HepG2 (cell line): ENCODE results near the gene CAPN9. TPM values are rescaled to one million over a fixed set of nuclear protein-coding genes. Genes with fewer than 3 reads are reported as not detected.

Source experiments
- ARID4A ChIP-seq: sonication (generic); formaldehyde crosslinking; IDR thresholded peaks from 2 replicates; pipeline ENCODE4 v1.5.0; 2020; ENCODE audit warnings: mild to moderate bottlenecking, missing genetic modification reagents, borderline replicate concordance
- IKZF4 ChIP-seq: sonication (generic); formaldehyde crosslinking; IDR thresholded peaks from 2 replicates; pipeline ENCODE4 v1.5.1; 2020; ENCODE audit warnings: borderline replicate concordance, mild to moderate bottlenecking, low read depth, missing genetic modification reagents; ENCODE audit errors: not compliant biosample characterization
- JDP2 ChIP-seq: sonication (generic); formaldehyde crosslinking; IDR thresholded peaks from 2 replicates; pipeline ENCODE4 v1.8.1; 2022; ENCODE audit warnings: missing genetic modification reagents, borderline replicate concordance
- NCOA1 ChIP-seq: sonication (generic); formaldehyde crosslinking; IDR thresholded peaks from 2 replicates; pipeline ENCODE4 v1.9.0; 2021; ENCODE audit warnings: missing genetic modification reagents
- POGZ ChIP-seq: sonication (generic); formaldehyde crosslinking; IDR thresholded peaks from 2 replicates; pipeline ENCODE4 v1.4.0; 2020; ENCODE audit warnings: mild to moderate bottlenecking, missing genetic modification reagents
- PREB ChIP-seq: sonication (generic); formaldehyde crosslinking; IDR thresholded peaks from 2 replicates; pipeline ENCODE4 v1.4.0; 2020; ENCODE audit warnings: missing genetic modification reagents
- RNF2 ChIP-seq: fragments of 450-650 bp; conservative IDR thresholded peaks from 2 replicates; pipeline ENCODE4 v1.6.1; 2016; ENCODE audit warnings: low read depth
- SAFB2 ChIP-seq: sonication (generic); formaldehyde crosslinking; IDR thresholded peaks from 2 replicates; pipeline ENCODE4 v1.5.1; 2020; ENCODE audit warnings: missing genetic modification reagents, low read depth, mild to moderate bottlenecking, borderline replicate concordance
- ZNF18 ChIP-seq: sonication (generic); formaldehyde crosslinking; IDR thresholded peaks from 2 replicates; pipeline ENCODE4 v1.8.0; 2022; ENCODE audit warnings: mild to moderate bottlenecking, missing genetic modification reagents; ENCODE audit not compliant: insufficient replicate concordance
- ZNF335 ChIP-seq: sonication (generic); formaldehyde crosslinking; IDR thresholded peaks from 2 replicates; pipeline ENCODE4 v1.4.0; 2020; ENCODE audit warnings: missing genetic modification reagents
- ZNF562 ChIP-seq: sonication (generic); formaldehyde crosslinking; IDR thresholded peaks from 2 replicates; pipeline ENCODE4 v1.8.0; 2022; ENCODE audit warnings: missing genetic modification reagents, borderline replicate concordance
- ZNF703 ChIP-seq: sonication (generic); formaldehyde crosslinking; IDR thresholded peaks from 2 replicates; pipeline ENCODE4 v1.5.1; 2020; ENCODE audit warnings: missing genetic modification reagents, mild to moderate bottlenecking, moderate library complexity, borderline replicate concordance
- ZNF766 ChIP-seq: sonication (generic); formaldehyde crosslinking; IDR thresholded peaks from 2 replicates; pipeline ENCODE4 v1.5.0; 2020; ENCODE audit warnings: missing genetic modification reagents, borderline replicate concordance
- polyA plus RNA-seq, 8 experiments: library from polyadenylated mRNA; depleted of rRNA in 3 of 8; stranded (reverse) in 7 of 8; unstranded in 1 of 8; fragments of >200 nt; fragmentation: Illumina TruSeq in 4 of 8; extraction: Trizol in 4 of 8; gene quantifications; 2 replicates each; pipeline versions ENCODE4 v1.2.1 to v1.2.3, GENCODE V29; 2011 to 2016; ENCODE audit warnings: low read depth in 4 of 8, missing spikeins in 1 of 8, mixed read lengths in 1 of 8; ENCODE audit not compliant: insufficient read depth in 1 of 8
- total RNA-seq, 5 experiments: library from RNA; depleted of rRNA; stranded (reverse); fragments of >200 nt; fragmentation: Illumina TruSeq; extraction: Trizol; gene quantifications; 2 replicates each; pipeline ENCODE4 v1.2.3, GENCODE V29; 2016; ENCODE audit warnings: low read depth in 1 of 5
- TF ChIP-seq, protein P1 (sequence below): sonication (generic); formaldehyde crosslinking; IDR thresholded peaks from 2 replicates; pipeline ENCODE4 v1.5.1; 2020; ENCODE audit warnings: mild to moderate bottlenecking, missing genetic modification reagents, borderline replicate concordance

The CAPN9 gene
- total and polyA plus RNA-seq, 2 of the 13 experiments (the other 11 are each of a cell fraction or from before 2014, with no cell fraction given) = 0.04 to 0.31 TPM

GRCh38 chr1:230708631-230709580 lies 38.3 kb upstream of the CAPN9 start (continued):
- TF ChIP-seq ARID4A (CRISPR knock-in tag) = peak; percentile 99
- peak; percentile 34; the same call in 1 of the 2 replicates for TF ChIP-seq JDP2
- TF ChIP-seq, protein P1, sequence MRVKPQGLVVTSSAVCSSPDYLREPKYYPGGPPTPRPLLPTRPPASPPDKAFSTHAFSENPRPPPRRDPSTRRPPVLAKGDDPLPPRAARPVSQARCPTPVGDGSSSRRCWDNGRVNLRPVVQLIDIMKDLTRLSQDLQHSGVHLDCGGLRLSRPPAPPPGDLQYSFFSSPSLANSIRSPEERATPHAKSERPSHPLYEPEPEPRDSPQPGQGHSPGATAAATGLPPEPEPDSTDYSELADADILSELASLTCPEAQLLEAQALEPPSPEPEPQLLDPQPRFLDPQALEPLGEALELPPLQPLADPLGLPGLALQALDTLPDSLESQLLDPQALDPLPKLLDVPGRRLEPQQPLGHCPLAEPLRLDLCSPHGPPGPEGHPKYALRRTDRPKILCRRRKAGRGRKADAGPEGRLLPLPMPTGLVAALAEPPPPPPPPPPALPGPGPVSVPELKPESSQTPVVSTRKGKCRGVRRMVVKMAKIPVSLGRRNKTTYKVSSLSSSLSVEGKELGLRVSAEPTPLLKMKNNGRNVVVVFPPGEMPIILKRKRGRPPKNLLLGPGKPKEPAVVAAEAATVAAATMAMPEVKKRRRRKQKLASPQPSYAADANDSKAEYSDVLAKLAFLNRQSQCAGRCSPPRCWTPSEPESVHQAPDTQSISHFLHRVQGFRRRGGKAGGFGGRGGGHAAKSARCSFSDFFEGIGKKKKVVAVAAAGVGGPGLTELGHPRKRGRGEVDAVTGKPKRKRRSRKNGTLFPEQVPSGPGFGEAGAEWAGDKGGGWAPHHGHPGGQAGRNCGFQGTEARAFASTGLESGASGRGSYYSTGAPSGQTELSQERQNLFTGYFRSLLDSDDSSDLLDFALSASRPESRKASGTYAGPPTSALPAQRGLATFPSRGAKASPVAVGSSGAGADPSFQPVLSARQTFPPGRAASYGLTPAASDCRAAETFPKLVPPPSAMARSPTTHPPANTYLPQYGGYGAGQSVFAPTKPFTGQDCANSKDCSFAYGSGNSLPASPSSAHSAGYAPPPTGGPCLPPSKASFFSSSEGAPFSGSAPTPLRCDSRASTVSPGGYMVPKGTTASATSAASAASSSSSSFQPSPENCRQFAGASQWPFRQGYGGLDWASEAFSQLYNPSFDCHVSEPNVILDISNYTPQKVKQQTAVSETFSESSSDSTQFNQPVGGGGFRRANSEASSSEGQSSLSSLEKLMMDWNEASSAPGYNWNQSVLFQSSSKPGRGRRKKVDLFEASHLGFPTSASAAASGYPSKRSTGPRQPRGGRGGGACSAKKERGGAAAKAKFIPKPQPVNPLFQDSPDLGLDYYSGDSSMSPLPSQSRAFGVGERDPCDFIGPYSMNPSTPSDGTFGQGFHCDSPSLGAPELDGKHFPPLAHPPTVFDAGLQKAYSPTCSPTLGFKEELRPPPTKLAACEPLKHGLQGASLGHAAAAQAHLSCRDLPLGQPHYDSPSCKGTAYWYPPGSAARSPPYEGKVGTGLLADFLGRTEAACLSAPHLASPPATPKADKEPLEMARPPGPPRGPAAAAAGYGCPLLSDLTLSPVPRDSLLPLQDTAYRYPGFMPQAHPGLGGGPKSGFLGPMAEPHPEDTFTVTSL = peak; percentile 82
- TF ChIP-seq ZNF766 (CRISPR knock-in tag) = no peak
- no peak for TF ChIP-seq PREB (CRISPR knock-in tag)
- no peak for TF ChIP-seq IKZF4 (CRISPR knock-in tag)
- TF ChIP-seq NCOA1 (CRISPR knock-in tag) = peak; percentile 88; the same call in 1 of the 2 replicates
- TF ChIP-seq ZNF18 (CRISPR knock-in tag) = peak; percentile 54
- TF ChIP-seq ZNF335 (CRISPR knock-in tag) = peak; percentile 67; the same call in 1 of the 2 replicates
- no peak for TF ChIP-seq RNF2
- TF ChIP-seq POGZ (CRISPR knock-in tag) = peak; percentile 89
- peak; percentile 96 for TF ChIP-seq SAFB2 (CRISPR knock-in tag)
- TF ChIP-seq ZNF562 (CRISPR knock-in tag) = no peak
- no peak; the same call in 1 of the 2 replicates for TF ChIP-seq ZNF703 (CRISPR knock-in tag)
